ENCODE data around the gene RDH5.

Gene RDH5

GRCh38 chr12:55728939-55729818, 9.0 kb downstream of the RDH5 start, which contains the start of gene CD63:
TSS of gene CD63 (minus strand) at chr12:55729009. CDS start at chr12:55728341, 668 bp downstream.
- DNase-seq = peak; percentile 96 to 99

DNA sequence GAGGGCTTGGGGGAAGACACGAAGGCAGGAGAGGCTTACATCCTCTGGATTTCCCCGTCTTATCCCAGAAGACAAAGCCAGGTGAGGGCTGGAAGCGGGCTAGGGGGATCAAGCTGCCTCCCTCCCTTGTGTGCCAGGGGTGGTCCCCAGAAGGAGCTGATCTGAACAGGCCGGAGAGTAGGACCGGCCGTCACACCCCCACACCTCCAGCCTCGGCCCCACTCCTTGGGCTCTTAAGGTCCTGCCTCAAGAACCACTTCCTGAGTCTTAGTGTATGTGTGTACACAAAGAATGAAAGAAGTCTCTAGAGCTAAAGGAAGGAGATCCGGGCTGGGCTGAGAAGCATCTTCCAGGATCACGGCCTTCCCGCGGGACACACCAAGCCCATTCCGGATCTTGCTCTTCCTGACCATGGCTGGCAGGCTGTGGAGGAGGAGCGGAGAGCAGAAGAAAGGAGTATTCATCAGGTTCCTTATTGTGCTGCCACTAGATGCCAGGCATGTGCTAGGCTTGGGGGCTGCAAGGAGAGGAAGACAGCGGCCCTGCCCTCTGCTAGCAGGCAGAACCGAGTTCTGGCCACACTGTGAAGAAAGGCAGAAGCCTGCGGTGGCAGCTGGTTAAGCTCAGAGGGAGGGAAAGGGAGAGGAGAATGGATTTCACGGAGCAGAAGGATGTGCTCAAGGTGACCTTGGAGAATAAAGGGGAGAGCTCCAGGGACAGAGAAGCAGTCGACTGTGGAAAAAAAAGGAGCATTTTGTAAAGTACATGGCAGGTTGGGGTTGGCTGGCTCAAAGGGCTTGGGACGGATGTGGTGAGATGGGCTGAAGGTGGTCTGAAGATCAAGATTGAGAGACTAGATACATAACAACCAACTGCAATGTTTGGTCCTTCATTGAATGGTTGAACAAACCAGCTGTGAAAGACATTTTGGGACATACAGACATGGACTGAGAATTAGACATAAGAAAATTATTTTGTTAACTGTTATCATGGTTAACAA, 9.9 kb downstream of the RDH5 start:
- DNase-seq = peak; percentile 67 to 75

DNA sequence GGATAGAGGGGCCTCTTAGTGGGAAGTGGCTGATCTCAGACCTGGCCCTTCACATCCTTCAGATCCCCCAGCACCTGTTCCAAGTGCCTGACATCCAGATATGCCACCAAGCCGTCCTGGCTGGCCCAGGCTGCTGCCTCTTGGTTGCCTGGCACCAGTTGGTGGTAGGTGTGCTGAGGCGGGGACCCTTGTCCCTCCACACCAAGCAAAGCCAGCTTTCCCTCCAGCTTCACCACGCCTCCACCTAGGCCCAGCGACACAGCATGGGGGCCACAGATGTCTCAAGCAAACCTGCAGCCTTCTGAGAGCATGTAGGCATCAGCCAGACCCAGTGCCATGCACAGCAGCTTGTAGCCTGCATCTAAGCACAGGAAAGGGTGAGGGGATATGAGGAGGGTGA, 12.1 kb downstream of the RDH5 start:
- DNase-seq = no peak

DNA sequence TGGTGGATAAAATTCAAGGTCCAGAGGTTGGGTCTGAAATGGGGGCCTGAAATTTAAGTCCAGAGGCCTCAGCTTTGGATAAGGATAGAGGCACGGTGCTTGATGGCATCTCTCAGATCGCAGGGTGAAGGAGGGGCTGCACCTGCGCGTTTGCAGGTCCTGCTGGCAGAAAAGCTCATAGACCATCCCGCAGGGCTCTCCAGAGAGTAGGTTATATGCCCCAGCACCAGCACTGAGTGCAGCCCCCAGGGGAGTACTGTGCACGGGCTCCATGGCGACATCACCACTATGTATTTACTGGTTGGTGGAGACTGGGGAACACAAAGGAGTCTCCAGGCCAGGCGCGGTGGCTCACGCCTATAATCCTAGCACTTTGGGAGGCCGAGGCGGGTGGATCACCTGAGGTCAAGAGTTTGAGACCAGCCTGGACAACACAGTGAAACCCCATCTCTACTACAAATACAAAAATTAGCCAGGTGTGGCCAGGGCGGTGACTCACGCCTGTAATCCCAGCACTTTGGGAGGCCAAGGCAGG, 12.9 kb downstream of the RDH5 start:
- DNase-seq = no peak

- DNase-seq = no peak
Measured at GRCh38 chr12:55733858-55734257, 13.7 kb downstream of the RDH5 start.

GRCh38 chr12:55734595-55734994, 14.4 kb downstream of the RDH5 start:
- no peak for DNase-seq

- no peak for DNase-seq
Measured at GRCh38 chr12:55736076-55736475, 15.9 kb downstream of the RDH5 start.

DNA sequence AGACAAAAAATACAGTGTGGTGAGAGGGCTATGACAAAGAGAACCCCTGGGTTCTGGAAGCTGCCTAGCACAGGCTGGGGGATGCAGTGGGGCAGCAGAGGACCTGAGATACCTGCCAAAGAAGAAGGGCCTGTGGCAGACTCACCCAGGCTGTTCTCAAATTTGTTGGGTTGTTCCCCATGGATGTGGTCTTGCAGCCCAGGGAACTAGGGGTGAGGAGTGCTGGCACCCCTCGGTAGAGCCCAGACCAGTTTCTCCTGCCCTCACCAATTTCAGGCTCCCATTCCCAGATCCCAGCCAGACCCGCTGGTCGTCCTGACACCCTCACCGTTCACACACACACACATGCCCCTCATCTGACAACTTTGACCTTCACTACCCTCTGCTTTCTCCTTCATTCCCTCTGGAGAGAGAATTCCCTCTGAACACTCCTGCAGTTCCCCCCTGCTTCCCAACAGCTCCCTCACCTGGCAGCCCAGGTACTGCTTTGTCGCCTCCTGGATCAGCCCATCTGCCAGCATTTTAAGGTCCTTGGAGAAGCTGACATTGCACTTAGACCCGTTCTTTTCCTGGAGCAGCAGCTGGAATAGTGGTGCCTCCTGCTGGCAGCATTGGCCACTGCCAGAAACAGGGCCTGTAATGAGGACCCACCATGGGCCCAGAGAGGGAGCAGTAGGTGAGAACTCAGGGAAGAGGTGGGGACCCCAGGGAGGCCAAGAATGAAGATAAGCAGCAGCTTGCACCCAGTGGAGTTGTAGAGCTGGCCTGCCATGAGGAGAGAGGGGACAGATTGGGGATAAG, 16.8 kb downstream of the RDH5 start:
- peak; percentile 73 to 76 for DNase-seq

GRCh38 chr12:55737581-55738122, 17.5 kb downstream of the RDH5 start:
- DNase-seq = no peak

DNA sequence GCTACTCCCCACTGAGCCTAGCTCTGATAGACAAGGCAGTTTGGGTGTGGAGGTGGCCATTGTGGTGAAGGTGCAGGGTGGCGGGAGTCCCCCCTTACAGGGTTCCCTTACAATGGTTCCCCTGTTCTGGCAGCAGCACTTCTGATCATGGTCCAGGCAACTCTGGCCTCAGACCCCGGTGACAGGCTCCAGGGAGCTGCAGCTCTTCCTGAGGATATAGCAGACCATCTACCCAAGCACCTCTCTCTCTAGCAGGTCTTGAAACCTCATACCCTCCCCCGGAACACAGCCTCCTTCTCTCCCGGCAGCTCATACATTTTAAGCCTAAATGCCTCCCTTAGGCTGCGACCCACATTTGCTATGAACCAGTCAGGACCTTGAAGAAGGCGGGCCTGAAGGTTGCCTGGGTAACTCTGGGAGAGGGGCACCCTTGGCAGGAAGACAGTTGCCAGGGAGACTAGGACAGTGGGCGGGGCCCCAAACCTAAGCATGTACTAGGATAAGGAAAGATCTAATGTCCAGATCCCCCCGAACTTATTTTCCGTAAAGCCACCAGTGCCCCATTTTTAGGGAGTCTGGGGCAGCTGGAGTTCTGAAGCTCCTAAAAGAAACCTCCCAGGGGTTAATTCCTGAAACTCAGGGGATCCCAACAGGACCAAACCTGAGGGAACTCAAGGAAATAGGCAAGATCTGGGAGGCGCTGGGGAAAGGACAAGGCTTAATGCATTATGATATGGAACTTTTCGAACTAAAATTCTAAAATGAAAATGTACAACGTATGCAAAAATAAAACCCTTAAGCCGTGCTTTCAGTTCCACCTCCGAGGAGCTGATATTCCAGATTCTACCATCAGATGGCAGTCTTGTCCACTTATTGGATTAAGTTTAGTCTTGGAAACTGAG, 18.2 kb downstream of the RDH5 start:
- DNase-seq = peak; percentile 88 to 96

DNA sequence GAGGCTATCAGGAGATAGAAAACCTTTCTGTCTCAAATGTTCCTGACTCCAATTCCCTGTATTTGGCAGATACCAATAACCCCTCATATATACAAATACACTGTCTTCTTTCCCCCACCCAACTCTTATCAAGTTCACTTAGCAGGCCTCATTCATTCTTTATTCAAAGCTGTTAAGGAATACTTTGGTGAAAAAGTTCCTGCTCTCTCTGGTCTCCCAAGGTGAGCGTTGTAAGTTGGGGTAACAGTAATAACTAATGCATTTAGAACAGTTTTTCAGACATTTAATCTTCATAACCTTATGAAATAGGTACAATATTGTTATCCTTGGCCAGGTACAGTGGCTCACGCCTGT, 18.8 kb downstream of the RDH5 start:
- DNase-seq = no peak

GRCh38 chr12:55741931-55742680, 21.9 kb downstream of the RDH5 start:
- DNase-seq = no peak

DNA sequence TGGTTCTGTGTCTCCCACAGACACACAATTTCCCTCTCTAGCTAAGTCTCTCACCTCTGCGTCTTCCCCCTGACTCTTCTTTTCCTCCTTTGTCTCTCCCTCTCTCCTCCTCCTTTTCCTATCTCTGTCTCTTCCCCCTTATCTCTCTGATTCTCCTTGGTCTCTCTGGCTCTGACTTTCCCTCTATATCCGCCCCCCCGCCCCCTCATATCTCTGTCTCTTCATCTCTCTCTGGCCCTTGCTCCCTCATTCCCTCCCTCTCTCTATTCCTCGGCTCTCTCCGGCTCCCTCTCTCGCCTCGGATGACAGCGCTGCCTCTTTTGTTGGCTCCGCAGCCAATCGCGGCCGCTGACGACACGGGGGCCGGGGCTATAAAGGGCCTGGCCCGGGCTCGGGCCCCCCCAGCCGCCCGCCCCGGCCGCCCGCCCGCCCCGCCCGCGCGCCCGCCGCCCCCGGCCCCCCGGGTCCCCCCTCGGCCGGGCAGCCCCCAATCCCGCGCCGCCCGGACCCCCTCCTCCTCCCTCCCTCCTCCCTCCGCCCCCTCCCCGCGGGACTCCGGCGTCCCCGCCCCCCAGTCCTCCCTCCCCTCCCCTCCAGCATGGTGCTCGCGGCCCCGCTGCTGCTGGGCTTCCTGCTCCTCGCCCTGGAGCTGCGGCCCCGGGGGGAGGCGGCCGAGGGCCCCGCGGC, 22.7 kb downstream of the RDH5 start, which contains the start of gene GDF11:
TSS of gene GDF11 (plus strand) at position 404 of the 687 bp plus-strand sequence. CDS start at position 599, 195 bp downstream.
- no peak for DNase-seq

DNA sequence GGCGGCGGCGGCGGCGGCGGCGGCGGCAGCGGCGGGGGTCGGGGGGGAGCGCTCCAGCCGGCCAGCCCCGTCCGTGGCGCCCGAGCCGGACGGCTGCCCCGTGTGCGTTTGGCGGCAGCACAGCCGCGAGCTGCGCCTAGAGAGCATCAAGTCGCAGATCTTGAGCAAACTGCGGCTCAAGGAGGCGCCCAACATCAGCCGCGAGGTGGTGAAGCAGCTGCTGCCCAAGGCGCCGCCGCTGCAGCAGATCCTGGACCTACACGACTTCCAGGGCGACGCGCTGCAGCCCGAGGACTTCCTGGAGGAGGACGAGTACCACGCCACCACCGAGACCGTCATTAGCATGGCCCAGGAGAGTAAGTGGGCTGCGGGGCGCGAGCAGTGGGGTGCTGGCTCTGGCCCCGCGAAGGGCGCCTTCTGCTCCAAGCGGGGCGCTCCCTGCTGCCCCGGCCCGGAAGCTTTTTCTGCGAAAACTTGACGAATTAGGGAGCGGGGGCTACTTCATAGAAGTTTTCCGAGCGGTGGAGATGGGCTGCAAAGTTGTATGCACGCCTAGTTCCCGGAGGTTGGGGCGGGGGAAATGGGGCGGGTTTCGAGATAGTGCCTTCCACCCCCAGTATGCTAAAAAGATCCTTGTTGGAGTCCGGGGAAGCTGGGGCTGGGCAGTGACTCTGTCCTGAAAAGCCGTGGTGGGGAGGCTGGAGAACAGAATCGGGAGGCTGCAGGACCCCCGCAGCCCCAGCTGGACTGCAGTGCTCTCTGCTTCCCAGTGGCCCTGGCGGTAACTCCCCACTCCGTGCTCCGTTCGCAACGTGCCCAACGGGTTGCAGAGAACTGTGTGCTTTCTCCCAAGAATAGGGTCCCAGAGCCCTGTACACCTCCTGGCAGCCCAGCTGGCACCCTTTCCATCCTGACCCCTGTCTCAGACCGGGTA, 23.5 kb downstream of the RDH5 start:
- peak; percentile 51 to 67 for DNase-seq

GRCh38 chr12:55744340-55745030, 24.3 kb downstream of the RDH5 start:
- DNase-seq = no peak

GRCh38 chr12:55745361-55746173, 25.4 kb downstream of the RDH5 start:
- no peak for DNase-seq

Data from inflammatory macrophage (primary cell).